GM19324 (cell line): Measurements from ENCODE around the gene TRPT1.

Experiments
- ATAC-seq: cut with Tn5 transposase; IDR thresholded peaks from one replicate; pipeline ENCODE4 v1.9.1; 2021; ENCODE audit warnings: mild to moderate bottlenecking, moderate library complexity; ENCODE audit not compliant: unreplicated experiment, low FRiP score

The TRPT1 gene

GRCh38 chr11:64259533-64260067, 33.6 kb upstream of the TRPT1 start:
- ATAC-seq: no peak

- ATAC-seq: no peak
Measured at GRCh38 chr11:64258946-64259532, 33.1 kb upstream of the TRPT1 start.

- no peak for ATAC-seq
Measured at GRCh38 chr11:64258356-64258755, 32.4 kb upstream of the TRPT1 start.

GRCh38 chr11:64256300-64256699, 30.3 kb upstream of the TRPT1 start:
- ATAC-seq: no peak

GRCh38 chr11:64255135-64256128, 29.4 kb upstream of the TRPT1 start:
- ATAC-seq: no peak

- ATAC-seq: no peak
Measured at GRCh38 chr11:64254326-64254725, 28.3 kb upstream of the TRPT1 start.

- ATAC-seq: no peak
Measured at GRCh38 chr11:64253481-64253880, 27.5 kb upstream of the TRPT1 start.

- ATAC-seq: no peak
Measured at GRCh38 chr11:64253043-64253442, 27.1 kb upstream of the TRPT1 start.

GRCh38 chr11:64252003-64252872, 26.3 kb upstream of the TRPT1 start:
- ATAC-seq: no peak

GRCh38 chr11:64251753-64252002, 25.7 kb upstream of the TRPT1 start:
- no peak for ATAC-seq

- ATAC-seq: peak; percentile 34
Measured at GRCh38 chr11:64251016-64251752, 25.2 kb upstream of the TRPT1 start, which contains the start of gene PLCB3. PLCB3 (plus strand) TSS chr11:64251530; CDS start chr11:64251650, 120 bp downstream.

- no peak for ATAC-seq
Measured at GRCh38 chr11:64250415-64251015, 24.5 kb upstream of the TRPT1 start.

GRCh38 chr11:64249563-64250414, 23.8 kb upstream of the TRPT1 start:
- ATAC-seq: no peak

GRCh38 chr11:64249038-64249437, 23.1 kb upstream of the TRPT1 start:
- ATAC-seq: no peak

GRCh38 chr11:64248578-64248977, 22.6 kb upstream of the TRPT1 start:
- no peak for ATAC-seq

- no peak for ATAC-seq
Measured at GRCh38 chr11:64247729-64248531, 21.9 kb upstream of the TRPT1 start.

GRCh38 chr11:64246871-64247728, 21.1 kb upstream of the TRPT1 start, which contains the start of gene PPP1R14B:
PPP1R14B (minus strand) TSS chr11:64246943; CDS start chr11:64246673, 270 bp downstream.
- ATAC-seq: peak; percentile 37
